GM10847 (cell line): Measurements from ENCODE around the gene NCK2.

Experiments
- POLR2A ChIP-seq: IDR thresholded peaks from 2 replicates; pipeline ENCODE4 v1.6.1; 2011; ENCODE audit not compliant: insufficient read length; ENCODE audit errors: extremely low read depth

Gene NCK2

GRCh38 chr2:105777031-105777482, 32.3 kb downstream of the NCK2 start:
- no peak for TF ChIP-seq POLR2A

GRCh38 chr2:105777506-105778055, 32.9 kb downstream of the NCK2 start:
- no peak for TF ChIP-seq POLR2A

GRCh38 chr2:105778080-105778607, 33.4 kb downstream of the NCK2 start:
- TF ChIP-seq POLR2A, result no peak

GRCh38 chr2:105779394-105779793, 34.7 kb downstream of the NCK2 start:
- TF ChIP-seq POLR2A, result no peak

- no peak for TF ChIP-seq POLR2A
These were observed 35.9 kb downstream of the NCK2 start for GRCh38 chr2:105780606-105781005.

GRCh38 chr2:105781274-105781978, 36.7 kb downstream of the NCK2 start:
- TF ChIP-seq POLR2A, result no peak

GRCh38 chr2:105782123-105782522, 37.4 kb downstream of the NCK2 start:
- no peak for TF ChIP-seq POLR2A

GRCh38 chr2:105782646-105783045, 37.9 kb downstream of the NCK2 start:
- TF ChIP-seq POLR2A, result no peak

GRCh38 chr2:105783151-105783738, 38.5 kb downstream of the NCK2 start:
- no peak for TF ChIP-seq POLR2A

GRCh38 chr2:105783972-105784371, 39.3 kb downstream of the NCK2 start:
- no peak for TF ChIP-seq POLR2A

GRCh38 chr2:105784589-105784988, 39.9 kb downstream of the NCK2 start:
- TF ChIP-seq POLR2A, result no peak

GRCh38 chr2:105785095-105785847, 40.6 kb downstream of the NCK2 start:
- no peak for TF ChIP-seq POLR2A

- no peak for TF ChIP-seq POLR2A
These were observed 41.8 kb downstream of the NCK2 start for GRCh38 chr2:105786231-105787230.

GRCh38 chr2:105787376-105788318, 42.9 kb downstream of the NCK2 start:
- TF ChIP-seq POLR2A, result no peak
